ENCODE measurements around the gene STK17B.
"Not testable (repeated sequence)": the region's sequence is repeated elsewhere in the genome, so short reads cannot be mapped to it uniquely, and the experiment has no call there.

The STK17B gene

GRCh38 chr2:196171248-196171871 lies at the start of gene STK17B:
STK17B (minus strand) TSS chr2:196171578; CDS start chr2:196163383, 8,195 bp downstream.
- peak; percentile 89 to 92 for DNase-seq

- DNase-seq, result no peak
These were observed 49.3 kb upstream of the STK17B start for GRCh38 chr2:196220671-196221070.

- no peak for DNase-seq
These were observed 48.3 kb upstream of the STK17B start for GRCh38 chr2:196219671-196220070.

GRCh38 chr2:196218106-196218505 lies 46.7 kb upstream of the STK17B start:
- DNase-seq, result no peak

DNA sequence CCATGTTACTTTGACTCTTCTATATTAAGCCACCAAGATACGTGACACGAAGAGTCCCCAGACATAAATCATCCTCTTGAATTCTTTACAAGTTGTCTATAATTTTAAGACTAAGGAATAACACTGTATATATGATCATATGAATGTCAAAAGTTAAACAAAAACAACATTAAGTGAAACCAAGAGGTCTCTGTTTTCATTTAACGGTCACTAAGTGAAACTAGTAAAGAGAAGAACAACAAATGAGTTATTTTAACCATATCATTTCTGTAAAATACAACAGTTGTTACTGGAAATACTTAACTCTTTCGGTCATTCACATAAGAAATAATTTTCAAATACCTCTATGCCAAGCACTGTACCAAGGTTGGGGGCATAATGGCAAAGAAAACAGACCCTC lies 45.7 kb upstream of the STK17B start:
- no peak for DNase-seq

DNA sequence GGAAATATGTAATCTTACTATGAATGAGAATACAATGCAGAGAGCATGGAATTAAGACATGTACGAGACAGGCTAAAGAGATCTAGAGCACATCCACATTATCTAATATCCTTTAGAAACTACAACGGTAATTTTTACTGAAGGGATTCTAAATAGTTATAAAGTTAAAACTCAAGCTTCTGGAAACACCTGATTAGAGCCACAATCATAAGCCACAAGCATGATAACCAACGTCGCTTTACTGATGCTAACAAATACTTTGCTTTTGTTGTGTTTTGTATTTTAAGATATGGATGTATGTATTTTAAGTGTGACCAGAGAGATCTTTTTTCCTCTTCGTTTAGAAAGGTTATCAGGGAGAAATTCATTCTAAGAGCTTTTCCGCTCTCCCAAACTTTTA lies 44.0 kb upstream of the STK17B start:
- DNase-seq, result no peak

- no peak for DNase-seq
These were observed 42.8 kb upstream of the STK17B start for GRCh38 chr2:196214156-196214555.

- DNase-seq, result no peak
These were observed 42.0 kb upstream of the STK17B start for GRCh38 chr2:196213252-196213980.

- no peak for DNase-seq
These were observed 37.5 kb upstream of the STK17B start for GRCh38 chr2:196208915-196209314.

DNA sequence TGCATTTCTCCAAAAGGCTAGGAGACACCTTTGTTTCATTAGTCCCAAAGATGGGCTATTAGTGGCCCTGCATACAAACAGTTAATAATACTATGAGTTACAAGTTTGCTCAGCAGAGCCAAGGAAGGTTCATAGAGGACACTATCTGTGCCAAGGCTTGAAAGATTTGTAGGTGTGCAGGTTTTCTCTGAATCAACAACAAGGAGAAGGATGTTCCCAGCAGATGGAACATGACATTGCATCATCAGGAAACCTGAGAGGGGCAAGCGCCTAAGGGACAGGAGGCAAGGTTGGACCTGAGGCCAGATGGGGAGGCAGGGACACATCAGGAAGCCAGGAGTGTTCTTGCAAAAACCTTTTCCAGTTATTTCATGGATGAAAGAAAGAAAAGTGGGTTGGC lies 35.4 kb upstream of the STK17B start:
- DNase-seq, result peak; percentile 6 to 29

- no peak for DNase-seq
These were observed 34.6 kb upstream of the STK17B start for GRCh38 chr2:196205881-196206435.

DNA sequence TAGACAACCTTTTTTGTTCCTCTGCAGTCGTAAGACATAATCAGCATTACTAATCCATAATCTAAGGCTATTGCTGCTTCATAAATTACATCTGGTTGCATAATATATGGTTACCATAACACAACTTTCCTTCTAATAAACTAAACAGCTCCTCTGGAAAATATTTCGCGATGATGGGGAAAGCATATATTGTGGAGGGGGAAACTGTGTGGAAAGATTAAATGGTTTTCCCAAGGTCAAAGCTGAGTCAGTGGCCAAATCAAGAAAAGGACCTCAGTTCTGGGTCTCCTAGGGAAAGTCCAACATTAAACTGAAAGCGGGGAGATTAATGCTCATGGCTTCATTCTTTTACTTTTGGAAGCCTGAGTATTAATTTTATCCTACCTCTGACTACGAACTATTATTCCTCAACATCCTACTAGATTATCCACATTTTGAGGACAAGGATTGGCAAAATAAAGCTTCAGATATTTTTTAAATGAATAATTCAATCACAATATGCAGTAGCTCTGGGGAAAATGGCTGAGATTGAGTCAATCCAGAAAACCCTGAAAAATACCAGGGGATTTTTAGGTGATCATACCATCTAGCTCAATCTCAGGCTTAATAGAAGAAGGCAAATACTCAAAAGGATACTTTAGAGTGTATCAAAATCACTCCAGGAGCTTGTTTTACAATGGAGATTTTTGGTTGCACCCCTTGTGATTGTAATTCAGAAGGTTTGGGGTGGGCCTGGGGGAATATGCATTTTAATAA lies 33.8 kb upstream of the STK17B start:
- no peak for DNase-seq

DNA sequence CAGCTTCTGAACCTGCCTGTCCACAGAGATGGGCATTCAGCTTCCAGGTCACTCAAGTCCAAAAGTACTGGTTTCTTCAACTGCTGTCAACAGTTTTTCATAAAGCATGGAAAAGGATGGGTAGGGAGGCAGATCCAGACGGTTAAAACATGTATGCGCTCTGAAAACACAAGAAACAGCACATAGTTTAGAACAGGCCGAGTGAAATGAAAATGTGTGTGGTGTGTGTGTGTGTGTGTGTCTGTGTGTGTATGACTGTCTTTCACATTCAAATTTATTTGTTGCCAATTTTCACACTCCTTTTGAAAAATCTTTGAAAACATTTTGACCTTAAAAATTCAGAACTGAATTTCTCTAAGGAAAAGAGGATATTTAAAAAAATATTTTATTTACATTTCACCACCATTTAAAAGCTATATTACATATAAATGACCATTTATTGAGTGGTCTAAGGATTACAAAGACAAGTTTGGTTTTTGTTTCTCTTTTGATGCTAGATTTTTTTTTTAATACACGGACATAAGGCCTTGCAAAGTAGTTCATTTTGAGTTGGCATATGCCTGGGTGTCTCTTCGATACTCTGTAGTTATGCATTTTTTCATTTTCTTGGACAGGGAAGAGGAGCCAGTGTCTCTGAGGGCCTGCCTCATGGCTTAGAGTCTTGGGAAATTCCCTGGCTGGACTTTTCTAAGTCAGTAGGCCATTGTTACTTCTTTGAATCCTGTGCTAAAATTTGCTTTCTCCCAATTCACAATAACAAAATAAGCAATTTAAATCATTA lies 30.0 kb upstream of the STK17B start:
- DNase-seq, result no peak

DNA sequence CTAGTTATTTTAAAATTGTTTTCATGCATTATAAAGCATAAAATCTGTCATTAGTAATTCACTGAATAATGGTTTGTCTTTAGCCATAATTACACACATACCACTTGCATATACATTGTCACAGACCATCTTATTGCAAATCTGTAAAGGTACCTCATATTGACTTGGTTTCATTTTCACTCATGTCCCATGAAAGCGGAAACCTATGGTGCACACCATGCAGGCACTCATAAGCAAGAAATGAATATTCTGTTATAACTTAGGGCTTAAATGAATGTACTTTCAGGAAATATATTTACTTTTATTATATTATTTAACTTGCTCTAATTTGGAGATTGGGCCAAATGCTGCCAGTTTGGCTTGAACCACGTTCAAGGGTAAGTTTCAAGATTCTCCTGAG lies 29.2 kb upstream of the STK17B start:
- DNase-seq, result no peak

DNA sequence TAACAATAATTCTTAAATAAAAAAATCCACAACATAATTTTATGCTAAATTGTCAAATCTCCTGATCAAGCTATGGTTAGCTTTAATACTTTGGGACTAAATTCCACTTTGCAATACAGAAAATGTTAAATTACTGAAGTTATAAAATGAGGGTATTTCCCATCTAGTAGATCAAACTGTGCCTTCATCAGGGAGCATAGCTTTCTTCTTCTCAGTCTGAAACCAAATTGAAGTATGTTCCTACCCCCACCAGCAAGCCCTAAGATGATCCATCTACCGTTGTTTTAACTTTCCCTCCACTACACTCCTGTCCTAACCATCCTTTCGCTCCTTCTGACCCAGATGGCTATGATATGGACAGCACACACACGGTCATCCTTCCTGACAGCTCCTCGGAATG lies 24.4 kb upstream of the STK17B start:
- DNase-seq, result no peak

GRCh38 chr2:196195302-196195701 lies 23.9 kb upstream of the STK17B start:
- no peak for DNase-seq

DNA sequence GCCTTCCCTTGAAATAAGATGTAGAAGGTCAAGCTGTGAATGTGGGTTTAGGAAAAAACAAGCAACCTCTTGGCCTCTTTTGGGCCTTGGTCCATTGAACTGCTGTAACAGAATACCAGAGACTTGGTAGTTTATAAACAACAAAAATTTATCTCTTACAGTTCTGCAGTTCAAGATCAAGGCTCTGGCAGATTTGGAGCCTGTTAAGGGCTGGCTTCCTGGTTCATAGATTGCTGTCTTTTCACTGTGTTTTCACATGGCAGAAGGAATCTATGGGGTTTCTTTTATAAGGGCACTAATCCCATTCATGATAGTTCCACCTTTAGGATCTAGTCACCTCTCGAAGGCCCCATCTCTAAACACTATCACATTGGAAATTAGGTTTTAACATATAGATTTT lies 20.2 kb upstream of the STK17B start:
- no peak for DNase-seq

DNA sequence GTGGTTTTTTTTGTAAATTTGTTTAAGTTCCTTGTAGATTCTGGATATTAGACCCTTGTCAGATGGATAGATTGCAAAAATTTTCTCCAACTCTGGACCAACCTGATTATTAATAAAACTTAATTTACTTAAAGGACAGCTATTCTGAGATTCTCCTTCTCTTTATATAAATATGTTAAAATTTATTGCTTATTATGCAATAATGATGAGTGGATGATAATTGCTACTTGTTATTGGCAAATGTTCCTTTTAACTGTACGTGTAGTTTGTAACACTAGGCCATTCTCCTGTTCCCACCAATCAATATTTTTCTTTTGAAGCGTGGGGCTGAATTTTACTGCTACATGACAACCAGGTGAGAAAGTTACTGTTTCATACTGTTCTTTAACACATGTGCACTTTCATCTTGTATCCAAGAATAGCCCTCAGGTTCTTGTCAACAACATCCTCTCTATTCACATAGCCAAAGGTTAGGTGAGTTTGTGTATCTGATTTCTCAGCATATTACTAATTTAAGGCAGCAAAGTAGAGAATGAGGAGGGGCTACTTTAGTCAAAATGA lies 16.6 kb upstream of the STK17B start:
- no peak for DNase-seq

- not testable (repeated sequence) for DNase-seq
These were observed 15.9 kb upstream of the STK17B start for GRCh38 chr2:196187175-196187700.

DNA sequence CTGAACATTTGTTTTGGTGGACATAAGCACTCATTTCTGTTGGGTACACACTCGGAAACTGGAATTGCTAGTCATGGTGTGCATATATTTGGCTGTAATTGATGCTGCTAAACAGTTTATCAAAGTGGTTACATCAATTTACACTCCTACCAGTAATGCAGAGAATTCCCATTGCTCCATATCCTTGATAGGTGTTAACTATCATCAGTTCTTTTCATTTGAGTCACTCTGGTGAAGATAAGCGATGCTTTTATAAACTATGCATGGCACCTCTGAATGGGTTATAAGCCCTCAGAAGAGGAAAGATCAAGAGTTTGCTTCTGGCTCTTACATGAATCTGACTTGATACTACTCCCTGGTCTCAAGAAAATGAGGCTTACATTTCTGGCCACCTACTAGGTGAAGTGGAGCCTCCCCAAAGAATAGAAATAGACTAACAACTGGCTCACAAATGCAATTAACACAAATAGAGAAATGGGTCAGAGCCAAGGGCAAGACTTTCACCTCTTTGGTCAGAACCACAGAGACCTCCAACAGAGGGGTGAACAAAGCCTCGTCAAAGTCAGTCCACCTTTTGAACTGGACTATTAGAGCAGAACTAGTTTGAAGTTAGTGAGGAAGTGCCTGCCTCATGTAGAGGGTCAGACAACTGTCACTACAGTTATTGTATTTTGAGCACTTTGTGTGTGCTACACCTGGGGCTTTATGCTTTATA lies 15.0 kb upstream of the STK17B start:
- no peak for DNase-seq

GRCh38 chr2:196184921-196185320 lies 13.5 kb upstream of the STK17B start:
- no peak for DNase-seq
